GM20000 (cell line): ENCODE data around the gene SIL1.

Source experiments
- DNase-seq: peaks from one replicate; pipeline ENCODE4 v3.0.0; 2012; ENCODE audit warnings: low spot score
- CTCF ChIP-seq: IDR thresholded peaks from 2 replicates; pipeline ENCODE4 v1.5.1; 2012; ENCODE audit warnings: mild to moderate bottlenecking, control low read depth; ENCODE audit errors: extremely low read depth, missing control alignments

Gene SIL1

GRCh38 chr5:138966236-138966985 lies 231.8 kb downstream of the SIL1 start:
- no peak for DNase-seq
- no peak for TF ChIP-seq CTCF

- TF ChIP-seq CTCF, result no peak
- no peak for DNase-seq
Measured at GRCh38 chr5:138965626-138966025, 232.5 kb downstream of the SIL1 start.

DNA sequence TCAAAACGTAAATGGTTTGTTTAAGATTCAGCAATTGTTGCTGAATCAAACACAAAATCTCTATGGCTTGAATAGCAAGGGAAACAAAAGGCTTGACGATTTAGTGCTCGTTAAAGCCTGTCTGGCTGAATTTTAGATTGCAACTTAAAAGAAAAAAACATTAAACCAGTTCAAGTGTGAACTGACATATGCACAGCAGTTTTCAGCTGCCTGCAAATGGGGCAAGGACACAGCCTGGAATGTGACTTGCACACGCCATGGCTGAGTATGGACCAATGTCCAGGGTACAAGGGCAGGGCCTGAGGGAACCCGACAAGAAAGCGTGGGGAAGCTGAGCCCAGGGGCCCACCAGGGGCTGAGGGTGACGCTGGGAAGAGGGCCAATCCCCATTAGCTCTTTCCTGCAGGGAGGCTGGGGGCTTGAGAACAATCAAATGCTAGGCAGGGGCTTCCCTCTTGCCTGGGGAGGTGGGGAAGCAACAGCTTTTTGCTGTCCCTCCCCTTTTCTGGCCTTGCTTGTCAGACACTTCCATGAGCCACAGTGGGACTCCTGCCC lies 233.4 kb downstream of the SIL1 start:
- no peak for DNase-seq
- no peak for TF ChIP-seq CTCF

- TF ChIP-seq CTCF, result no peak
- DNase-seq, result no peak
Measured at GRCh38 chr5:138963763-138964371, 234.3 kb downstream of the SIL1 start.

GRCh38 chr5:138962614-138963370 lies 235.4 kb downstream of the SIL1 start:
- DNase-seq, result no peak
- TF ChIP-seq CTCF, result no peak

GRCh38 chr5:138961729-138962128 lies 236.4 kb downstream of the SIL1 start:
- TF ChIP-seq CTCF, result no peak
- no peak for DNase-seq

DNA sequence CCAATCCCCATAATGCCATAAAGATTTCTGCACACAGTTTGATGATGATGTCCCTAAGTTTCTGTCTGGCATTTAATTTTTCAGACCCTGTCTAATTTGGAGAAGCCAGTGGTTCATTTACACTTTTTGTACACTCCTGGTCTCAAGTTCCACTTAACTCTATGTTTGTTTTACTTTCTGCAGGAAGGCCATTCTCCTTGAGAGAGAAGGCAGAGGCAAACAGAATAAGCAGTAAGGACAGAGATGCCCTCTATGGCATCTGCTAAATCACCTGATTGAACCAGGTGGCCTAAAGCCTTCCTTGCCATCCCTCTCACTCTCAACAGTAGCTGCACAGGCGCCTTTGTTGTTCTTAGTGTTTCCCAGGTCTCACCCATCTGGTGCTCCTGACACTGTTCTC lies 236.9 kb downstream of the SIL1 start:
- TF ChIP-seq CTCF, result no peak
- DNase-seq, result no peak
